SJCRH30 (cell line): ENCODE results near the gene GSX2. TPM values are rescaled to one million over a fixed set of nuclear protein-coding genes. Genes with fewer than 3 reads are reported as not detected.
A peak's percentile ranks its signal among the peaks of the same experiment; 100 is the strongest.

Experiments used
- DNase-seq, 2 experiments: peaks; one replicate each; pipeline ENCODE4 v3.0.0-alpha.2; 2015 to 2020
- H3K27ac ChIP-seq: fragments of 250-450 bp; sonication (Bioruptor Pico); 2 replicates; pipeline ENCODE4 v1.5.1; 2020; ENCODE audit warnings: mild to moderate bottlenecking, moderate library complexity
- H3K27me3 ChIP-seq: fragments of 250-450 bp; sonication (Bioruptor Pico); 2 replicates; pipeline ENCODE4 v1.5.1; 2020; ENCODE audit warnings: mild to moderate bottlenecking, moderate library complexity
- H3K36me3 ChIP-seq: fragments of 250-450 bp; sonication (Bioruptor Pico); 2 replicates; pipeline ENCODE4 v1.5.1; 2020; ENCODE audit warnings: mild to moderate bottlenecking, moderate library complexity
- H3K4me1 ChIP-seq: fragments of 250-450 bp; sonication (Bioruptor Pico); 2 replicates; pipeline ENCODE4 v1.5.1; 2020; ENCODE audit warnings: mild to moderate bottlenecking, moderate library complexity
- H3K4me3 ChIP-seq: fragments of 250-450 bp; sonication (Bioruptor Pico); 2 replicates; pipeline ENCODE4 v1.5.1; 2020; ENCODE audit warnings: mild to moderate bottlenecking, moderate library complexity
- H3K9me3 ChIP-seq: fragments of 250-450 bp; sonication (Bioruptor Pico); replicated peaks from 2 replicates; pipeline ENCODE4 v1.5.1; 2020; ENCODE audit warnings: mild to moderate bottlenecking, moderate library complexity
- total RNA-seq: library from RNA; depleted of rRNA; stranded (reverse); fragments of >200 nt; shearing (Covaris generic); gene quantifications from 2 replicates; pipeline ENCODE4 v1.2.3, GENCODE V29; 2014

GSX2 gene
- total RNA-seq, 1 experiment from 2014 or later: 0.34 TPM

DNA sequence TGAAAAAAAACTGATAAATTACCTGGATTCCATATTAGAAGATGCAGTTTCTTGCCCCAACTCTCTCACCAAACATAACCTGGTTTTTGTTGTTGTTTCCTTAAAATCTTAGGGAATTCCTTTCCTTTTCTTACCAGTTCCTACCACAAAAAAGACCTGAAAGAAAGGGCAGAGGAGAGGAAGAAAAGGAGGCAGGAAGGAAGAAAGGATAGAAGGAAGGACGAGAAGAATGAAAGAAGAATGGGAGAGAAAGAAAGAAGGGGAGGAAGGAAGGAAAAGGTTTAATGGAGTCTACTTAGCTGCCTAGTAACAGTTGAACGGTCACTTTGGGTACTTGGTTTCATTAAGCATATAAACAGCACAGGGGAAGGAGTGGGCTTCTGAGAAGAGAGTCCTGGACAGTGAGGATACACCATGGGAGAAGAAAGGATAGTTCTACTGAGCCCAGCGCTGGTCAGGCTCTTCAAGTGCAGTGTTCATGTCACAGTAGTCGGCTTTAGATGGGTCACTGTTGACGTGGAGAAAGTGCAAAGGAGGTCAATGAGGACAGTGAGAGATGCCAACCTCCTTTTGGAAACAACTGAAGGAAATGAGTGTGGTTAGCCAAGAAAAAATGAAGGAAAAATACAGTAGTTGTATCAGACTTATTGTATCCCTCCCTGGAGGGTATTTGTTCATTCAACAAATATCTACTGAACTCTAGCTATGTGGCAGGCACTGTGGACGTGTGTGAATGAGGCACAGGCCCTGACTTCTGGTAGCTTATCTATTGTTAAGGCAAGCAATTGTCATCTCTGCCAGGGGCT, 34.5 kb upstream of the GSX2 start:
- no peaks in the 10 kb centered on the region for H3K27me3 ChIP-seq
- DNase-seq: peak in 1 of 2 experiments; percentile 20
- H3K4me1 ChIP-seq: peaks cover 9% of the 10 kb centered on the region
- H3K9me3 ChIP-seq: no peaks in the 10 kb centered on the region
- peak overlapping the region; percentile 33; the same call in 1 of the 2 replicates for H3K27ac ChIP-seq
- no peaks in the 10 kb centered on the region for H3K36me3 ChIP-seq
- peak overlapping the region; percentile 93 for H3K4me3 ChIP-seq

DNA sequence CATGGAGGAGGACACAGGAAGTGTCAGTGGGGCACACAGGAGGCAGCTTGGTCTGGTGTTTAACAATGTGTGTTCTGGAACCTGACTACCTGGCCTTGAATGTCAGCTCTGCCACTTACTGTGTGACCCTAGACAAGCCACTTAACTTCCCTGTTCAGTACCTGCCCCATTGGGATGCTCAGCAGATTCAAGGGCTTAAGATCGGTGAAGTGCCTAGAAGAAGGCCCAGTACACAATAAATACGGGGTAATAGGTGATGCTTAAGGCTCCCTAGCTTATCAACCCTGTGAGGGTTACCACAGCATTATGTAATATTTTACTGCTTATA, 33.9 kb upstream of the GSX2 start:
- Histone ChIP-seq H3K4me3 (no peak overlapping the region), H3K9me3 (no peaks in the 10 kb centered on the region), H3K4me1 (peaks cover 6% of the 10 kb centered on the region), H3K27ac (no peak overlapping the region), H3K36me3 (no peaks in the 10 kb centered on the region), H3K27me3 (no peaks in the 10 kb centered on the region)
- DNase-seq: no peak

DNA sequence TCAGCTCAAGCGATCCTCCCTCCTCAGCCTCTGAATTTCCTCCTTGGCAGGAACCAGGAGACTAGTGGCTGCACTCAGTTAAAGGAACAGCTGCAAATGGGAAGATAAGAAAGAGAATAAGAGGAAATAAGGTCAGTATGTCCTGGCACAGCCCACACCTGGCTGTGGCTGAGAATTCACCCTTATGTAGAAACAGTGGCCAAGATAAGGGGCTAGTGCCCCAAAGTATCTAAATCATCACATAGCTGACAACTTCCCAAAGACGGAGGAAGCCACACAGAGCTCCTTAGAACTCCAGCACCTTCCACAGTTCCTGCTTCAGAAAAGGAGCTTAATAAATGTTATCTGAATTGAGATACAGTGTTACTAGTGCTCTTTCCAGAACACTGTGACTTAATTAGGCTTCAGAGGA, 33.2 kb upstream of the GSX2 start:
- Histone ChIP-seq H3K4me3 (no peak overlapping the region), H3K36me3 (no peaks in the 10 kb centered on the region), H3K9me3 (no peaks in the 10 kb centered on the region), H3K4me1 (peaks cover 6% of the 10 kb centered on the region), H3K27me3 (no peaks in the 10 kb centered on the region), H3K27ac (no peak overlapping the region)
- DNase-seq: no peak

DNA sequence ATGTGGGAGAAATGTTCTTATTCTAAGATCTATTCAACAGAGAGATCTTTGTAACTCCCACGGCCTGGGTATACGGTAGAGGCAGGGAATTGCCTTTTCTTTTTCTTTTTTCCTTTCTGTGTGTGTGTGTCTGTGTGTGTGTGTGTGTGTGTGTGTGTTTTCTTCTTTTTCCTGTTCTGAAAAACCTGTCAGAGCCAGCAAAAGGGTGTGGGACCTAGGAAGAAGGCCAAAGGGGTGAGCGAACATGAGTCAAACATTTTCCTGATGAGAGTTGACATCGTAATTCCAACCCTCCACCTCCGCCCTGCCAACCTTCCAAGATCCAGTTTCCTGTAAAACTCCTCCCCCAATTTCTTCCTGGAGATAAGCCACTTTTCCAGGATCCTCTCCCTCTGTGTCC, 32.8 kb upstream of the GSX2 start:
- Histone ChIP-seq H3K27ac (no peak overlapping the region), H3K9me3 (no peaks in the 10 kb centered on the region), H3K4me1 (peaks cover 6% of the 10 kb centered on the region), H3K36me3 (no peaks in the 10 kb centered on the region), H3K4me3 (no peak overlapping the region), H3K27me3 (no peaks in the 10 kb centered on the region)
- no peak for DNase-seq

DNA sequence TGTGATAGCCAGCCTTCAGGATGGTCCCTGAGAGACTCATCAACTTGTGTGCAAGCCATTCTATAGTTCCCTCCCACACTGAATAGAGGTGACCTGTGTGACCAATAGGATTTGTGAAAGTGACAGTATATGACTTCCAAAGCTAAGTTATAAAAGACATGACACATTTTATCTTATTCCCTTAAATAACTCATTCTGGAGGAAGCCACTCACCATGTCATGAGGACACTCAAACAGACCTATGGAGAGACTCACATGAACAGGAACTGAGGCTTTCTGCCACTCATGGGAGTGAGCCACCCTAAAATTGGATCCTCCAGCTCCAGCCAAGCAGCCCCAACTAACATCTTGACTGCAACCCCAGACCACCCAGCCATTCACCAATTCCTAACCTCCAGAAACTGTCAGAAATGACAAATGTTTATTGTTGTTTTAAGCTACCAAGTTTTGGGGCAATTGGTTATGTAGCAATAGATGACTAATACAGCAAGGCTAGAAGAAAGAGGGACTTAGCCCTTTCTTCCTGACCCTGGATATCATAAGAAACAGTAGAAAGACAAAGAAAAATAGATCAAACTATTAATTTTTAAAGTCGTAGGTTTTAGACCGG, 26.6 kb upstream of the GSX2 start:
- Histone ChIP-seq H3K27ac (no peak overlapping the region), H3K4me1 (peaks cover 13% of the 10 kb centered on the region), H3K27me3 (no peaks in the 10 kb centered on the region), H3K36me3 (no peaks in the 10 kb centered on the region), H3K4me3 (no peak overlapping the region), H3K9me3 (no peaks in the 10 kb centered on the region)
- DNase-seq: no peak

DNA sequence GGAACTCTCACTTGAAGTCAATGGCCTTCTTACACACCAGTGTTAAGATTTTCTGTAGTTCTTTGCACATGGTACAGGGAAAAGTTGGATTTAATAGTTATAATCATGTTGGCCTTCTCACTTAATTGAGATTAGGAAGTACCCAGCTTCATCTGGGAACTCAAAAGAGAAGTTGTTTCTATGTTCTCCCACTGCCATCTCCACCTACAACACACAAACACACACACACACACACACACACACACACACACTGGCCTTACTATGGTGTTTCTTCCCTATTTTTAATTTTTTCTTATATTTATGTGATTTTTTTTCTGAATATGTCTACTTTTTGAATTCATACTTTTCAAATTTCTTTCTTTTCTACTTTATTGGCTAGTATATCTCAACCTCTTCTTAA, 25.6 kb upstream of the GSX2 start:
- H3K9me3 ChIP-seq: no peaks in the 10 kb centered on the region
- H3K27me3 ChIP-seq: no peaks in the 10 kb centered on the region
- H3K27ac ChIP-seq: no peak overlapping the region
- no peaks in the 10 kb centered on the region for H3K36me3 ChIP-seq
- H3K4me1 ChIP-seq: peaks cover 13% of the 10 kb centered on the region
- no peak for DNase-seq
- H3K4me3 ChIP-seq: no peak overlapping the region

DNA sequence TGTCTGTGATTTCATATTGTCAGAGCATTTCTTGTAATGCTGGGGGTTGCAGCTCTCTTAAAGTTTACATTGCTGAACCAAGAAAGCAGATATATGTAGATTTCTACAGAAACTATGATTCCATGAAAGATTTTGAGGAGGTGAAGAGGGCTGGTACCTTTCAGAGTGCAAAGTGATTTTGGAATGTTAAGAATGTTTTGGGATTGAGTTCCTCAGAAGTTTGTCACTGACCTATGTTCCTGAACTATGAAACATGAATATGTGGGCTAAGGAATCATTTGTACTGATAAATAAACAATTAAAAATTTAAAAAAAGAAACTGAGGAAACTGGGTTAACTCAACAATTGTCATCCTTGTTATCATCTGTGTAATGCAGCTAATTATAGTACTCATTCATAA, 23.3 kb upstream of the GSX2 start:
- no peak overlapping the region for H3K27ac ChIP-seq
- H3K4me1 ChIP-seq: peaks cover 13% of the 10 kb centered on the region
- no peaks in the 10 kb centered on the region for H3K36me3 ChIP-seq
- H3K4me3 ChIP-seq: no peak overlapping the region
- DNase-seq: no peak
- H3K27me3 ChIP-seq: no peaks in the 10 kb centered on the region
- H3K9me3 ChIP-seq: no peaks in the 10 kb centered on the region

DNA sequence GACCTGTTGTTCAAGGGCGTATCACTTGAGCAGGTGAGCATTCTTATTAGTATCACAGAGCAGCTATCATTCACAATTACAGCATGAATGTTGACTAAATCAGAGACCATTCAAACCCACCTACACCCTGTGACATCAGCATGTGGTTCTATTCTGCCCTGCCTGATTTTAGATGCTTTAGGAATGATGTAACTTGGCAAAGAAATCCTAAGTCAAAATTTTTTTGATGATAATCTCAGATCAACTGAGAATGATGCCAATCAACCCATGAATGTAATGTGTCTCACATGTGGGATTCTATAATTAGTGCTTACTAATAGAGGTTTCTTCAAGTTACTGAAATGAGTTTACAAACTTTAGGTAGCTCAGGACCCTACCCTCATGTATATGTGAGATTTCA, 22.2 kb upstream of the GSX2 start:
- no peak for DNase-seq
- H3K36me3 ChIP-seq: no peaks in the 10 kb centered on the region
- no peak overlapping the region for H3K4me3 ChIP-seq
- no peaks in the 10 kb centered on the region for H3K9me3 ChIP-seq
- H3K27me3 ChIP-seq: no peaks in the 10 kb centered on the region
- H3K27ac ChIP-seq: no peak overlapping the region
- H3K4me1 ChIP-seq: peaks cover 21% of the 10 kb centered on the region

DNA sequence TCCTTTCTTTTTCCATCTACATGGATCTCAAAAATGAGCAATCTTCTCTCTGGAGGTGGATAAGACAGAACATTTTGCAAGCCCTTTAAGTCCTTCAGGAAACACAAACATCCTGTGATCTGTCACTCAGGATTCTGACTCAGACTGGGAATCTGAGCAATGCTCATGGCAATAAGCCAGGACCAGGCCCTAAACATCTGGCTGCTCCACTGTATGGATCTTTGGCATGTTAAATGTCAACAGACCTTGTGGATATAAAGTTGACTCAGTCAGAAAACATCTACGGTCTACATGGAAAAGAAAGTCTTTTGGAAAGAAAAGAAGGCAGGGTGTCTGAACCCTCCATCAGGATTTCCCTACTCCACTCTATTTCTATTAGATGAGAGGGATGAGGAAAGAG, 17.8 kb upstream of the GSX2 start:
- Histone ChIP-seq H3K27me3 (no peaks in the 10 kb centered on the region), H3K36me3 (no peaks in the 10 kb centered on the region), H3K4me1 (peaks cover 12% of the 10 kb centered on the region), H3K9me3 (no peaks in the 10 kb centered on the region), H3K27ac (no peak overlapping the region), H3K4me3 (no peak overlapping the region)
- DNase-seq: peak; percentile 35 to 52

DNA sequence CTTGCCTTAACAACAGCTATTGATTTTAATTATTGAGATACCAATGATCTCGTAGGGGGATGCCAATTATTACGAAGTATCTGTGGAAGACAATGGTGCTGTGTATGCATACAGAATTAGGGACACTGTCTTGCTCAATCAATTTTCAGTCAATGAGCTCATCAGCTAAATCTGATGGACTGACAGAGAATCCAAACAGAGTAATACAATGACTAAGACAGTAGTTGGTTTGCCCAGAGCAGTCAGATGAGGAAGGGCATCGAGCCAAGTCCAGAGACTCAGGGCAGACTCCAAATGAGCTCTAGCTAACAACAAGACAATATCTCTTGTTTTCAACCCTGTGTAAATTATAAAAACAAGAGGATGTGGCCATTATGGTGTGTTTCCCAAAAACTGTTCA, 14.7 kb upstream of the GSX2 start:
- H3K27me3 ChIP-seq: no peaks in the 10 kb centered on the region
- H3K27ac ChIP-seq: no peak overlapping the region
- no peak overlapping the region for H3K4me3 ChIP-seq
- H3K36me3 ChIP-seq: no peaks in the 10 kb centered on the region
- peaks cover 8% of the 10 kb centered on the region for H3K4me1 ChIP-seq
- H3K9me3 ChIP-seq: no peaks in the 10 kb centered on the region
- no peak for DNase-seq

DNA sequence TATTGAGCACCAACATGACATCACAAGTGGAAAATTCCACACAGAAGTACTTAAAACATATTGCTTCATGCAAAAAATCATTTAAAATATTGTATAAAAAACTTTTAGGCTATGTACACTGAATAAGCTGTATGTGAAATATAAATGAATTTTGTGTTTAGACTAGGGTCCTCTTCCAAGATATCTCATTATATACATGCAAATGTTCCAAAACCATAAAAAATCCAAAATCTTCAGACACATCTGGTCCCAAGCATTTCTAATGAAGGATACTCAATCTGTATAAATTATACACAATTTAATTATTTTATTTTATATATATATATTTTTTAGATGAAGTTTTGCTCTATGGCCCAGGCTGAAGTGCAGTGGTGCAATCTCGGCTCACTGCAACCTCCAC, 10.1 kb upstream of the GSX2 start:
- Histone ChIP-seq H3K27ac (no peak overlapping the region), H3K4me3 (no peak overlapping the region), H3K4me1 (no peaks in the 10 kb centered on the region), H3K27me3 (0 out of 2 replicates have a peak, but pooled peaks cover 8% of the 10 kb centered on the region), H3K36me3 (no peaks in the 10 kb centered on the region), H3K9me3 (no peaks in the 10 kb centered on the region)
- no peak for DNase-seq

DNA sequence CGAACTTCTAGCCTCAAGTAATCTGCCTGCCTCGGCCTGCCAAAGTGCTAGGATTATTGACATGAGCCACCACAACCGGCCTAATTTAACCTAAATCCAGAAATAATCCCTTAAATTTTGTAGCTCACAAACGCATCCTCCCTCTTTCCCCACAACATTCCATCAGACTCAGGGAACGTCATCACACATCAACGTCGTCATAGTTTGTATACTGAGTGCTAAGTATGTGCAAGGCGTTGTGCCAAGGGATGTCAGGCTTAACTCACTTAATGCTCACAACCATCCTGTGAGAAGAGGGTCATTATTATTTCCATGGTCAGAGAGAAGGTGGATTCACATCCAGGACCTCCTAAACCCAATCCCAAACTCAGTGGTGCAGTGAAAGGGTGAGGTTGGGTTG, 9.6 kb upstream of the GSX2 start:
- Histone ChIP-seq H3K27me3 (0 out of 2 replicates have a peak, but pooled peaks cover 10% of the 10 kb centered on the region), H3K36me3 (no peaks in the 10 kb centered on the region), H3K4me1 (no peaks in the 10 kb centered on the region), H3K4me3 (no peak overlapping the region), H3K9me3 (no peaks in the 10 kb centered on the region), H3K27ac (no peak overlapping the region)
- DNase-seq: no peak

DNA sequence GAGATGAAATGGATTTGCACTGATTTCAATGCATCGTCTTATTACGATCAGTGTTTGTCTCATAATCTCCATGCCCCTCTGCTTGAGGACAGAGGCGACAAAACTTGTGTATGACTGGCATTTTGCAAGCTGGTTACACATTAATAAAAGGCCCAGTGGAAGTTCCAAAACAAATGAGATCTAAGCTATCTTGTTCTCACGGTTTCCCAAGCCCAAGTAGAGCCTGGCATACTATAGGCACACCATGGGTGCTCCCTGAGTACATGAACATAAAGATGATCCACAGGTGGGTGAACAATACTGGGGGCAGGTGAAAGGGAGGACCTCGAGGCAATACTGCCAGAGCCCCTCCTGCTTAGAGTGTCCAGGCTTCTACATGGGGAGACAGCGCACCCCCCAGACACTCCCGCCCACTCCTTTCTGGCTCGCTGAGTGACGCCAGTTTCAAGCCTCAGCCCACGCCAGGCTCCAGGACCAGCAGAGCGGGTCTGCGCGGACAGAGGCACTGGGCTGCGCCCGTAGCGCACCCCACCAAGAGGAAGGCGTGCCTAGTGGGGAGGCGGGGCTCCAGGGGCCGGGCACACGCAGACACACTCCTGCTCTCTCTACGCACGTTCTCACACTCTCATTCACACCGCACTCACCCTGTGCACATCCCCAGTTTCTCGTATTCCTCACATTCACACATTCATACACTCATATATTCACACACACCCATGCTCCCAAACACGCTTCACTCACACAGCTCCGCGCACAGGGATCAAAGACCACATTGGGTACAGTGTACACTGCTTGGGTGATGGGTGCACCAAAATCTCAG, 8.9 kb upstream of the GSX2 start:
- no peak overlapping the region for H3K27ac ChIP-seq
- peak overlapping the region; percentile 57 for H3K4me3 ChIP-seq
- H3K9me3 ChIP-seq: no peaks in the 10 kb centered on the region
- H3K4me1 ChIP-seq: no peaks in the 10 kb centered on the region
- H3K27me3 ChIP-seq: peaks cover 11% of the 10 kb centered on the region; the same call in 1 of the 2 replicates
- DNase-seq: peak in 1 of 2 experiments; percentile 22
- no peaks in the 10 kb centered on the region for H3K36me3 ChIP-seq

DNA sequence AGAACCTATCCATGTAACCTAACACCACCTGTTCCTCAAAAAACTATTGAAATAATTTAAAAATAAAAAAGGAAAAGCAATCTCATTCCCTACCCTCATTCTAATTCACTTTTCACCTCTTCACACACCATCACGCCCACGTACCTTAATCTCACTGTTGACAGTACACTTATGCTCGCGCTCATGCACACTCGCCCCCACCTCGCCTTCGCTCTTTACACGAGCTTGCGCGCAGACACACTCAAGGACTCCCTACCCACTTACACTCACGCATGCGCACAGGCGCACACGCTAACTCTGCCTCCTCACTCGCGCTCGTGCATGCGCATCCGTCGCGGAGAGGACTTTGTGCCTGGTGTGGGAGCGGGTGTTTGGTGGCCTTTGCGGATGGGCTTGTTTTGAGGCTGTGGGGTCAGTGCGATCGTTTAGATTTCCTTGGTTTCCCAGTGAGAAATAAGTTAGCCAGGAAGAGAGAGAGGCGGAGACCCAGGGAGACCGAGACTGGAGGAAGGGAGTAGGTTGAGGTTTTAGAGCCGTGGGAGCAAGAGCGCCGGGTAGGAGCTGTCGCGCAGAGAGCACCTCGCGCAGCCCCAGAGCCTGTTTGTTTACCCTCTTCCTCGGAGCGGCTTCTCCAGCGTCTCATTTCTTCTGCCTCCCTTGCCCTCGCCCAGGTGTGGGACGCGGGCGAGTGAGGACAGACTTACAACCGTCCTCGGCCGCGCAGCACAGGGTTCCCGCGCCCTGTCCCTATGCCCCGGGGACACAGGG, 8.1 kb upstream of the GSX2 start:
- Histone ChIP-seq H3K4me1 (no peaks in the 10 kb centered on the region), H3K4me3 (peak overlapping the region; percentile 57), H3K9me3 (no peaks in the 10 kb centered on the region), H3K27ac (no peak overlapping the region), H3K36me3 (no peaks in the 10 kb centered on the region), H3K27me3 (peaks cover 11% of the 10 kb centered on the region; the same call in 1 of the 2 replicates)
- DNase-seq: peak; percentile 70 to 85
